Naive B cell (primary cell): ENCODE data around the gene TAMALIN. TPM values are rescaled to one million over a fixed set of nuclear protein-coding genes. Genes with fewer than 3 reads are reported as not detected.
A peak's percentile ranks its signal among the peaks of the same experiment; 100 is the strongest.

Source experiments
- ATAC-seq, 2 donors: fragments of 150-1000 bp; cut with Tn5 transposase; 2 replicates each; pipeline ENCODE4 v1.10.0; 2021; ENCODE audit warnings: low read depth in 2 of 2, mild to moderate bottlenecking in 2 of 2, moderate library complexity in 2 of 2
- DNase-seq: peaks from one replicate; pipeline ENCODE4 v3.0.0; 2022
- H3K27ac Mint-ChIP-seq, 6 donors: one replicate each; pipeline ENCODE4 v1.8.0; 2020 to 2022; ENCODE audit warnings: mild to moderate bottlenecking in 6 of 6, mixed read lengths in 6 of 6, moderate library complexity in 5 of 6, inconsistent platforms in 2 of 6
- H3K27me3 Mint-ChIP-seq, 3 donors: one replicate each; pipeline ENCODE4 v1.8.0; 2021 to 2022; ENCODE audit warnings: mixed read lengths in 3 of 3, mild to moderate bottlenecking in 1 of 3
- H3K36me3 Mint-ChIP-seq, 2 donors: one replicate each; pipeline ENCODE4 v1.8.0; 2020 to 2022; ENCODE audit warnings: mixed read lengths in 2 of 2, inconsistent platforms in 1 of 2, mild to moderate bottlenecking in 1 of 2
- H3K4me1 Mint-ChIP-seq, 3 donors: one replicate each; pipeline ENCODE4 v1.8.0; 2020 to 2022; ENCODE audit warnings: mixed read lengths in 3 of 3, inconsistent platforms in 1 of 3, mild to moderate bottlenecking in 1 of 3, moderate library complexity in 1 of 3
- H3K4me3 Mint-ChIP-seq, 8 donors: one replicate each; pipeline ENCODE4 v1.8.0; 2020 to 2022; ENCODE audit warnings: mild to moderate bottlenecking in 8 of 8, mixed read lengths in 8 of 8, moderate library complexity in 8 of 8, inconsistent platforms in 2 of 8
- H3K9me3 Mint-ChIP-seq, 7 donors: one replicate each; pipeline ENCODE4 v1.8.0; 2020 to 2022; ENCODE audit warnings: mixed read lengths in 7 of 7, mild to moderate bottlenecking in 5 of 7, inconsistent platforms in 2 of 7, moderate library complexity in 1 of 7
- polyA plus RNA-seq, 6 donors: library from polyadenylated mRNA; unstranded; fragments of 300-500 nt; fragmentation: Illumina TruSeq; gene quantifications; one replicate each; pipeline ENCODE4 v1.2.3, GENCODE V29; 2021; ENCODE audit warnings: low read depth in 6 of 6

The TAMALIN gene
- polyA plus RNA-seq, 6 donors from 2014 or later, result 2.9 to 28.7 (median 16.9) TPM

DNA sequence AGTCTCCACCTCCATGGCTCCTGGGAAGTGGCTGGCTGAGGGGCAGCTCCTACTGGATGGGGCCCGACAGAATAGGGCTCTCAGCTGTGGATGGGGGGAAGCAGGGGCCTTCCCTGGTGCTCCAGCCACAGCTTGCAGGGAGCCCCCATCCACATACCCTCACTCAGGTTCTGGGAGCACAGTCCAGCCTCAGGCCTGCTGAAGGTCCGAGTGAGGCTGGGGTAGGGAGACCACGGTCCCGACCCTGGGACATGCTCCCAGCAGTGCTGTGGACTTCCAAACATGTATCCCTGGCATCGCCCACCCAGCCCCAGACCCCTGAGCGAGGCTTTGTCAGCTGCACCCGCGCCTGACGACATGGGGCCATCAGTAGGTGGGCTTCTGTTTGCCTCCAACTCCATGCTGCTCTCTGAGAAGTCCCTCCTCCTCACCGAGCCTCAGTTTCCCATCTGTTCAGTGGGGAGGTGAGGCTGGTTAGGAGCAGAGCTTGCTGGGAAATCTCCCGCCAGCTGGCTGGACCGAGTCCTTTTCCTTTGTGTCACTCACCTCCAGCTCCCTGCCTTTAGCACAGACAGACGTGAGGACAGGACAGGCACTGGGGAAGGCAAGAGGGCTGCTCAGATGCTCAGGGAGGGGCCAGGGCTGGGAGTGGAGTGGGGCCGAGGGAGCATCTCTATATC, 53.9 kb downstream of the TAMALIN start:
- Mint-ChIP-seq H3K36me3 (no peaks in the 10 kb centered on the region), H3K27me3 (peaks cover 0 to 19% (median 5%) of the 10 kb centered on the region in 3 donors), H3K9me3 (no peaks in the 10 kb centered on the region), H3K4me1 (no peaks in the 10 kb centered on the region), H3K4me3 (peak overlapping the region in 1 of 8 donors; percentile 55), H3K27ac (peak overlapping the region in 2 of 6 donors; percentile 56 to 67)
- DNase-seq (no peak), ATAC-seq (no peak)

DNA sequence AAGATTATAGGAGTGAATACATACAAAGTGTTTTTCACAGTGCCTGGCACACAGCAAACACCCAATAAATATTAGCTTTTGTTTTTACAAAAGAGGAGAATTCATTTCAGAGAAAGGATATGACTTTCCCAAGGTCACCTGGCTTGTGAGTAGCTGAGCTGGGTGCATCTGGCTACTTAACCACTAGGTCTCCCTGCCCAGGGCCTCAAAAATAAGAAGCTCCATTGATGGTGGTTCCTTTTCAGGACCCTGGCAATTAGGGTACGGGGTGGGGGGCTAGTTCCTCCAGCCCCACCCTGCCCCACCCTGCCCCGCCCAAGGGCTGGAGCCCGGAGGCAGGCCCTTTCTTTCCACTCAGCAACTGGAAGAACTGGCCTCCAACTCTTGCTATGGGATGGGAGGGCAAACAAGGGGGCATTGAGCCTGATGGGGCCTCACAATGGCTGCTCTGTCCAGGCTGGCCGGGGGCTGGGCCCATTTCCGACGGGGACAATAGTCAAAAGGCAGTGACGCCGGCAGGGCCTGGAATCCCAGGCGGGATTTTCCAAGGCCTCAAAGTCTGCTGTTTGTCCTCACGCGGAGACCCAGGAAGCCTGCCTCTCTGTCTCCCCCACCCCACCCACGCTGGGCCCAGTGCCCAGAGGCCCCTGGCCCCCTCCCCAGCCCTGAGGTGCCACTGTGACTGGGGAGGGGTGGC, 54.9 kb downstream of the TAMALIN start:
- Mint-ChIP-seq H3K9me3 (no peaks in the 10 kb centered on the region), H3K27ac (no peak overlapping the region), H3K36me3 (no peaks in the 10 kb centered on the region), H3K4me1 (no peaks in the 10 kb centered on the region), H3K4me3 (no peak overlapping the region), H3K27me3 (peaks cover 0 to 19% (median 8%) of the 10 kb centered on the region in 3 donors)
- DNase-seq, result no peak
- no peak for ATAC-seq

DNA sequence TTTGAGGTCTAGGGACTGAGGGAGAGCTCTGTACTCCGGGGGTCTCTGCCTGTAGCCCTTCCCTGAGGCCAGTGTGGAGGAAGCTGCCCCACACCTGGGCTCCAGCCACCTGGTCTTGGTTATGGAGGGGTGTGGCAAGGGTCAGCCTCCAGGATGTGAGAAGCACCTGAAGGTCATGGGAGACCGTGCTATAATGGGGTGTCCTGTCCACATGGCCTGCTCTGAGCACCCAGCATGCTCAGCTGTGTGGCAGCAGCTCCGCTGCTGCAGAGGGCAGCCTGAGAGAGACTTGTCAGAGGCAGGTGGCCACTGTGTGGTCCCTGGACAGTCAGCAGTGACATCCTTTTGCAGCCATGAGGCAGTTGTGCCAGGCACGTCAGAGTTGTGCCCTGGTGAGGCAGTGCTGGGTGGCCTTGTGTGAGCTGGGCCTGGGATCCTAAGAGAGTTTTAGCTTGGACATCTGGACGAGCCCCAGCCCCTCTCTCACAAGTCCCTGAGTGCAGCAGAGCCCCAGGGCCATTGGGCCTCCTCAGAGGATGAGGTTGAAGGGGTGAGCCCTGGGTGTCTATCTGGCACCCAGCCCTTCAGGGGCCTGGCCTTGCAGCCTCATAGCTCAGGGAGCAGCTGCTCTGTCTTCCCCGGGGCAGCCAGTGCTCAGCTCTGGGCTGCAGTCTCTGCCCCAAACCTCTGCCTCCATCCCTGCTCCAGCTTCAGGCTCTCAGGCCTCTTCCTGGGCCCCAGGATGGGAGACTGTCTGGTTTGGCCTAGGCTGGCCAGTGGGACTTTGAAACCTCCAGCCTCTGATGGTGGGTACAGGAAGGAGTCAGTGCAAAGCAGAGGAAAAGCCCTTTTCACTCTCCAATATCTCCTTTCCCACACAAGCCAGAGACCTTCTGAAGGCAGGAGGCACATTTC, 55.7 kb downstream of the TAMALIN start:
- DNase-seq (no peak), ATAC-seq (no peak)
- Mint-ChIP-seq H3K9me3 (no peaks in the 10 kb centered on the region), H3K4me3 (no peak overlapping the region), H3K27me3 (peaks cover 0 to 19% (median 8%) of the 10 kb centered on the region in 3 donors), H3K36me3 (no peaks in the 10 kb centered on the region), H3K4me1 (no peaks in the 10 kb centered on the region), H3K27ac (no peak overlapping the region)

GRCh38 chr12:52063082-52063924, 56.6 kb downstream of the TAMALIN start:
- ATAC-seq, result no peak
- Mint-ChIP-seq H3K4me1 (no peaks in the 10 kb centered on the region), H3K27ac (peak overlapping the region in 1 of 6 donors; percentile 63), H3K36me3 (no peaks in the 10 kb centered on the region), H3K4me3 (peak overlapping the region in 1 of 8 donors; percentile 72), H3K9me3 (no peaks in the 10 kb centered on the region), H3K27me3 (peaks cover 0 to 19% (median 8%) of the 10 kb centered on the region in 3 donors)
- DNase-seq, result no peak

DNA sequence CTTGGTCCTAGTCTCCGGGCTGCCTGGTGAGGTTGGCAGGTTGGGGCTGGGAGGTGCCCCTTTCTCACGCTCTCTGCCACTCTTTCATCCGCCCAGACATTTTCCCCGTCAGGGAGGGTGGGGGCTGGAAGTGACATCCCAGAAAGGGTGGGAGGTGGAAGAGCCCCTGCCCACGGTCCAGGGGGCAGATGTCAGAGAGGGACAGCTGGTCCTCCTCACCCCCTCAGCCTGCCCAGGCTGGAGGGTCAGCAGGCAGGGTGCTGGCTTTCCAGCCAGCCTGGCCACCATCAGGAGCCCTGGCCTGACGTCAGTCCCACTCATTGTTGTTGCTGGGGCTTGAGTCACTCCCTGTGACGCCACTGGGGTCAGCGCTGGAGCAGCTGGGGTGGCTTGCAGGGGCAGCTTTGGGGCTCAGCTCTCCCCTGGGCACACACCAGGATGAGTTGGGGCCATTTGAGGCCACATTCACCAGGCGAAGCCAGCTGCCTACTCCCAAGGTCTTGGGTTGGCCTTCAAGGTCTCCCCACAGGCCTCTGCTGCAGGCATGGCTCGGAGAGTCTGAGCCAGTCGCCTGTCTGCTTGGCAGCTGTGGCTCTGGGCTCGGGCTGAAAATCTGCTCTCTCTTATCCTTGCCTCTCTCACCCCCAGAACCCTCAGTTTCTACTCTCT, 57.4 kb downstream of the TAMALIN start:
- Mint-ChIP-seq H3K4me1 (peaks cover under 1 to 4% (median 3%) of the 10 kb centered on the region in 3 donors), H3K27ac (no peak overlapping the region), H3K27me3 (peaks cover 0 to 19% (median 8%) of the 10 kb centered on the region in 3 donors), H3K4me3 (no peak overlapping the region), H3K9me3 (no peaks in the 10 kb centered on the region), H3K36me3 (no peaks in the 10 kb centered on the region)
- DNase-seq (no peak), ATAC-seq (no peak)

Other genes with a start within 250 kb of the TAMALIN start
- gene FIGNL2, start 158.2 kb upstream of the TAMALIN start, polyA plus RNA-seq, result under 1 TPM in 2 of 6 donors, not detected in 4; 0.06 to 0.11 TPM
- gene ANKRD33, start 118.8 kb upstream of the TAMALIN start, polyA plus RNA-seq, result not detected
- gene ACVRL1, start 99.4 kb upstream of the TAMALIN start, polyA plus RNA-seq, result not detected
- 1 to 10 TPM in 1 of 6 donors, under 1 TPM in 4, not detected in 1; 0.43 to 1.1 (median 0.51) TPM for gene ACVR1B, start 55.2 kb upstream of the TAMALIN start, polyA plus RNA-seq
- 10 to 100 TPM in 4 of 6 donors, 1 to 10 TPM in 2; 6.7 to 24.9 (median 12.6) TPM for gene NR4A1, start 44.5 kb downstream of the TAMALIN start, polyA plus RNA-seq
- 10 to 100 TPM; 20.1 to 35.5 (median 24.4) TPM for gene ATG101, start 63.0 kb downstream of the TAMALIN start, polyA plus RNA-seq
- not detected for gene SMIM41, start 72.8 kb downstream of the TAMALIN start, polyA plus RNA-seq
- gene KRT80, start 185.1 kb downstream of the TAMALIN start, polyA plus RNA-seq, result not detected
- gene KRT7, start 226.3 kb downstream of the TAMALIN start, polyA plus RNA-seq, result not detected